Body of pancreas (tissue), 4 donors: ENCODE measurements around the gene ANKRD33B.

Experiments used
- CTCF ChIP-seq, 7 experiments: fragments of 450-650 bp in 4 of 7; fragments of 200-600 bp in 3 of 7; sonication (generic) in 3 of 7; IDR thresholded peaks; one replicate each; pipeline ENCODE4 v1.5.1; 2016 to 2019; ENCODE audit warnings: antibody characterized with exemption in 7 of 7
- POLR2A ChIP-seq, 3 donors: fragments of 450-650 bp; IDR thresholded peaks; one replicate each; pipeline ENCODE4 v1.6.1; 2016; ENCODE audit warnings: antibody characterized with exemption in 3 of 3, mild to moderate bottlenecking in 2 of 3

- TF ChIP-seq CTCF (IDR thresholded peaks at IDR 0.05) = no peak
- no peak for TF ChIP-seq POLR2A (IDR thresholded peaks at IDR 0.05)
Measured at GRCh38 chr5:10610058-10610457, 46.2 kb downstream of the ANKRD33B start.
